AG09319 (cell line): Measurements from ENCODE around the gene TEKT1.
A peak's percentile ranks its signal among the peaks of the same experiment; 100 is the strongest.

Experiments
- DNase-seq: peaks from one replicate; pipeline ENCODE4 v3.0.0-alpha.2; 2010; ENCODE audit warnings: low read depth; ENCODE audit errors: extremely low read depth
- CTCF ChIP-seq: IDR thresholded peaks from 2 replicates; pipeline ENCODE4 v1.5.1; 2011; ENCODE audit warnings: low read depth, mild to moderate bottlenecking, inconsistent platforms, low read length, moderate library complexity

TEKT1 gene

GRCh38 chr17:6772016-6772415 lies 59.5 kb downstream of the TEKT1 start:
- TF ChIP-seq CTCF, result no peak
- DNase-seq, result no peak

GRCh38 chr17:6768447-6768846 lies 63.1 kb downstream of the TEKT1 start:
- DNase-seq, result no peak
- TF ChIP-seq CTCF, result no peak

GRCh38 chr17:6761779-6762178 lies 69.8 kb downstream of the TEKT1 start:
- DNase-seq, result no peak
- no peak for TF ChIP-seq CTCF

- no peak for DNase-seq
These were observed 73.8 kb downstream of the TEKT1 start for GRCh38 chr17:6757747-6758146.

GRCh38 chr17:6756425-6757031 lies 75.0 kb downstream of the TEKT1 start:
- DNase-seq, result no peak
- no peak for TF ChIP-seq CTCF

More at GRCh38 chr17:6757747-6758146, 73.8 kb downstream of the TEKT1 start:
- no peak for TF ChIP-seq CTCF

- TF ChIP-seq CTCF, result no peak
- DNase-seq, result peak; percentile 34
These were observed 75.8 kb downstream of the TEKT1 start, which contains the start of gene XAF1 for GRCh38 chr17:6755731-6756184. Gene XAF1 (plus strand): TSS chr17:6756046. CDS start chr17:6756079, 33 bp downstream.

- TF ChIP-seq CTCF, result no peak
- peak; percentile 31 for DNase-seq
These were observed 76.2 kb downstream of the TEKT1 start for GRCh38 chr17:6755281-6755680.
